Panc1 (cell line): Measurements from ENCODE around the gene ACO1. TPM values are rescaled to one million over a fixed set of nuclear protein-coding genes. Genes with fewer than 3 reads are reported as not detected.

ENCODE experiments used
- ATAC-seq: fragments of 200-7000 bp; cut with Tn5 transposase; 2 replicates; pipeline ENCODE4 v1.9.1; 2020; ENCODE audit warnings: mild to moderate bottlenecking, moderate library complexity
- BruUV-seq: library from RNA; stranded (reverse); fragments of 400-500 nt; replicated peaks from 2 replicates; lab custom pipeline; 2021; lab: Mats Ljungman, UMichigan
- CTCF ChIA-PET: fragments of 300-600 bp; sonication (Branson Sonifier 250); formaldehyde crosslinking; loops from one replicate; lab custom pipeline; 2022; ENCODE audit warnings: antibody characterized with exemption; lab: Charles Lee
- POLR2A ChIA-PET: fragments of 300-600 bp; sonication (Branson Sonifier 250); formaldehyde crosslinking; loops from one replicate; lab custom pipeline; 2022; ENCODE audit warnings: antibody characterized with exemption; lab: Charles Lee
- DNase-seq: peaks from one replicate; pipeline ENCODE4 v3.0.0-alpha.2; 2010; ENCODE audit warnings: low read depth, low spot score
- H3K27ac ChIP-seq: 2 replicates; pipeline ENCODE4 v1.5.1; 2011; ENCODE audit warnings: mild to moderate bottlenecking, low read length, inconsistent platforms
- H3K27me3 ChIP-seq: fragments of 200-500 bp; sonication (Bioruptor generic); 2 replicates; pipeline ENCODE4 v1.6.0; 2014; ENCODE audit warnings: low read length, inconsistent platforms; ENCODE audit not compliant: control insufficient read depth, insufficient read depth
- H3K36me3 ChIP-seq: fragments of 200-500 bp; sonication (Bioruptor generic); 2 replicates; pipeline ENCODE4 v1.5.1; 2014; ENCODE audit warnings: inconsistent platforms, mild to moderate bottlenecking, low read length, moderate library complexity; ENCODE audit not compliant: control insufficient read depth, insufficient read depth
- H3K4me1 ChIP-seq: 2 replicates; pipeline ENCODE4 v1.5.1; 2011; ENCODE audit warnings: inconsistent platforms, mild to moderate bottlenecking, low read length, moderate library complexity; ENCODE audit not compliant: control insufficient read depth, insufficient read depth
- H3K4me3 ChIP-seq, 2 experiments: 2 replicates each; pipeline ENCODE4 v1.5.1; 2011 to 2012; ENCODE audit warnings: low read depth in 2 of 2, low read length in 2 of 2, mild to moderate bottlenecking in 2 of 2, inconsistent platforms in 1 of 2, moderate library complexity in 1 of 2
- H3K9me3 ChIP-seq: fragments of 200-500 bp; sonication (Bioruptor generic); 2 replicates; pipeline ENCODE4 v1.5.1; 2014; ENCODE audit warnings: low read depth, mild to moderate bottlenecking, inconsistent platforms, low read length, moderate library complexity; ENCODE audit not compliant: control insufficient read depth, insufficient read depth
- POLR2AphosphoS5 ChIP-seq: IDR thresholded peaks from 2 replicates; pipeline ENCODE4 v1.6.1; 2012; ENCODE audit warnings: mild to moderate bottlenecking, low read depth, low read length, moderate library complexity
- SIN3A ChIP-seq: IDR thresholded peaks from 2 replicates; pipeline ENCODE4 v1.6.1; 2012; ENCODE audit warnings: low read depth, mild to moderate bottlenecking, low read length, moderate library complexity, borderline replicate concordance; ENCODE audit not compliant: insufficient read depth
- TCF7L2 ChIP-seq: IDR thresholded peaks from 2 replicates; pipeline ENCODE4 v1.6.1; 2011; ENCODE audit warnings: mild to moderate bottlenecking, low read depth, low read length, inconsistent platforms
- in situ Hi-C: cut with HindIII; loops from 2 replicates; pipeline ENCODE4 v1.10.0; 2016; ENCODE audit warnings: low sequenced_read_pairs, low pct_unique_long_range_greater_than_20kb
- intact Hi-C: fragments of 100-400 bp; cut with micrococcal nuclease; formaldehyde crosslinking; loops from one replicate; pipeline ENCODE4 v1.10.0; 2022; ENCODE audit not compliant: unreplicated experiment
- total RNA-seq: library from RNA; stranded (reverse); gene quantifications from one replicate; pipeline ENCODE4 v1.2.1, GENCODE V29; 2021; ENCODE audit not compliant: unreplicated experiment
- TF ChIP-seq, protein P1 (sequence below): fragments of 450-650 bp; IDR thresholded peaks from 2 replicates; pipeline ENCODE4 v1.5.1; 2017; ENCODE audit warnings: mild to moderate bottlenecking
- TF ChIP-seq, protein P2 (sequence below), 2 experiments: IDR thresholded peaks; 2 replicates each; pipeline ENCODE4 v1.6.1; 2011 to 2012; ENCODE audit warnings: low read depth in 2 of 2, control low read depth in 1 of 2, low read length in 1 of 2, mild to moderate bottlenecking in 1 of 2, moderate library complexity in 1 of 2; ENCODE audit not compliant: insufficient read depth in 1 of 2

Gene ACO1
- total RNA-seq, 1 experiment from 2014 or later = 49.3 TPM

DNA sequence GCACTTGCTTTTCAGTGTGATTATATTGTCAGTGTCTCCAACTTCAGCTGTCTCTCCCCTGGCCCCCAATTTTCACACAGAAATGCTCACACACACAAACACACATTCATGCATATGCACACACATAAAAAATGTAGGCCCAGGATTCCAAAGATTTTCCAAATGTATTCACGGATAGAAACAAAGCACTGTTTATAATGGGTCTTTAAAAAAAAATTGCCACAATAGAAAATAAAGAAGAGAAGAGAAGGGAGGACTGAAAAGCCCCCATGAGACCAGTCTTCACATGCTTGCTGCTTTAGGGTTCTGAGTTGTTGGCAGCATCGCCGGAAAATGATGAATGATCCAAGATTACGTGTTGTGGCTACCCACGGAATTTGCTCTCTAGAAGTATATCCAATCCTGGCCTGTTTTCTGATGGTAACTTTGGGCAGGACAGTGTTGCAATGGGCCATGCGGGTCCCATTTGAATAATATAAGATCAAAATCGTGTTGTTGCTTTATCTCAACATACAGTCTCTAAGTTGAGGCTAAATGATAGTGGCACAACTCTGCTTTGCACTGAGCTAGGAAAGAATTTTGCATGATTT lies 36.2 kb upstream of the ACO1 start:
- no peak for DNase-seq
- in situ Hi-C loops = no loop called here

DNA sequence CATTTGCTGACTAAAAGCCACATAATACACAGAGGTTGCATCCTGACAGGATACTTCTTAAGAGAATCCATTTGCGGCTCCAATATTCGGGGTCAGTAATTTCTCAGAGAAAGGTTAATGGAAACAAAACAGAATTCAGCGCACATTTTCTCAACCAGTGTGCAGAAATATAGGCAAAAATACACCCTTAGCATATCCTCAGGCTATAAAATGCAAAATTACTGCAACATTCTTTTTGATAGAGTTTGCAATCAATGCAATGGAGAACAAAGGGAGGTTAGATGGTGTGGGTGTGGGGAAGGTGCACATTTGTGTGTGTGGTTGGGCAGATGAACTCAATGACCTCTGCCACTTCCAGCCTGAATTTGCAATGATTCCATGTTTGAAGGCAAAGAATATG lies 35.4 kb upstream of the ACO1 start:
- TF ChIP-seq, protein P1, sequence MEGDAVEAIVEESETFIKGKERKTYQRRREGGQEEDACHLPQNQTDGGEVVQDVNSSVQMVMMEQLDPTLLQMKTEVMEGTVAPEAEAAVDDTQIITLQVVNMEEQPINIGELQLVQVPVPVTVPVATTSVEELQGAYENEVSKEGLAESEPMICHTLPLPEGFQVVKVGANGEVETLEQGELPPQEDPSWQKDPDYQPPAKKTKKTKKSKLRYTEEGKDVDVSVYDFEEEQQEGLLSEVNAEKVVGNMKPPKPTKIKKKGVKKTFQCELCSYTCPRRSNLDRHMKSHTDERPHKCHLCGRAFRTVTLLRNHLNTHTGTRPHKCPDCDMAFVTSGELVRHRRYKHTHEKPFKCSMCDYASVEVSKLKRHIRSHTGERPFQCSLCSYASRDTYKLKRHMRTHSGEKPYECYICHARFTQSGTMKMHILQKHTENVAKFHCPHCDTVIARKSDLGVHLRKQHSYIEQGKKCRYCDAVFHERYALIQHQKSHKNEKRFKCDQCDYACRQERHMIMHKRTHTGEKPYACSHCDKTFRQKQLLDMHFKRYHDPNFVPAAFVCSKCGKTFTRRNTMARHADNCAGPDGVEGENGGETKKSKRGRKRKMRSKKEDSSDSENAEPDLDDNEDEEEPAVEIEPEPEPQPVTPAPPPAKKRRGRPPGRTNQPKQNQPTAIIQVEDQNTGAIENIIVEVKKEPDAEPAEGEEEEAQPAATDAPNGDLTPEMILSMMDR = no peak
- TF ChIP-seq TCF7L2 (no peak), POLR2AphosphoS5 (no peak), SIN3A (no peak)
- TF ChIP-seq, protein P2, sequence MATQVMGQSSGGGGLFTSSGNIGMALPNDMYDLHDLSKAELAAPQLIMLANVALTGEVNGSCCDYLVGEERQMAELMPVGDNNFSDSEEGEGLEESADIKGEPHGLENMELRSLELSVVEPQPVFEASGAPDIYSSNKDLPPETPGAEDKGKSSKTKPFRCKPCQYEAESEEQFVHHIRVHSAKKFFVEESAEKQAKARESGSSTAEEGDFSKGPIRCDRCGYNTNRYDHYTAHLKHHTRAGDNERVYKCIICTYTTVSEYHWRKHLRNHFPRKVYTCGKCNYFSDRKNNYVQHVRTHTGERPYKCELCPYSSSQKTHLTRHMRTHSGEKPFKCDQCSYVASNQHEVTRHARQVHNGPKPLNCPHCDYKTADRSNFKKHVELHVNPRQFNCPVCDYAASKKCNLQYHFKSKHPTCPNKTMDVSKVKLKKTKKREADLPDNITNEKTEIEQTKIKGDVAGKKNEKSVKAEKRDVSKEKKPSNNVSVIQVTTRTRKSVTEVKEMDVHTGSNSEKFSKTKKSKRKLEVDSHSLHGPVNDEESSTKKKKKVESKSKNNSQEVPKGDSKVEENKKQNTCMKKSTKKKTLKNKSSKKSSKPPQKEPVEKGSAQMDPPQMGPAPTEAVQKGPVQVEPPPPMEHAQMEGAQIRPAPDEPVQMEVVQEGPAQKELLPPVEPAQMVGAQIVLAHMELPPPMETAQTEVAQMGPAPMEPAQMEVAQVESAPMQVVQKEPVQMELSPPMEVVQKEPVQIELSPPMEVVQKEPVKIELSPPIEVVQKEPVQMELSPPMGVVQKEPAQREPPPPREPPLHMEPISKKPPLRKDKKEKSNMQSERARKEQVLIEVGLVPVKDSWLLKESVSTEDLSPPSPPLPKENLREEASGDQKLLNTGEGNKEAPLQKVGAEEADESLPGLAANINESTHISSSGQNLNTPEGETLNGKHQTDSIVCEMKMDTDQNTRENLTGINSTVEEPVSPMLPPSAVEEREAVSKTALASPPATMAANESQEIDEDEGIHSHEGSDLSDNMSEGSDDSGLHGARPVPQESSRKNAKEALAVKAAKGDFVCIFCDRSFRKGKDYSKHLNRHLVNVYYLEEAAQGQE (IDR thresholded peaks at IDR 0.05; ENCODE audit: insufficient read depth in 1 of 2, low read depth in 2 of 2, low read length in 1 of 2) = no peak
- Histone ChIP-seq H3K27me3 (no peaks in the 10 kb centered on the region), H3K36me3 (no peaks in the 10 kb centered on the region), H3K27ac (no peak overlapping the region), H3K4me3 (no peak overlapping the region), H3K4me1 (no peaks in the 10 kb centered on the region), H3K9me3 (no peaks in the 10 kb centered on the region)
- ChIA-PET POLR2A (no interaction called here), CTCF (no interaction called here)
- ATAC-seq = no peak
- in situ Hi-C loops (no loop called here), intact Hi-C loops (no loop called here)
- DNase-seq = no peak
- BruUV-seq = no TSS peak

More for the DNA sequence above, 36.2 kb upstream of the ACO1 start:
- POLR2A ChIA-PET = no interaction called here
- Histone ChIP-seq H3K27ac (no peak overlapping the region), H3K4me3 (no peak overlapping the region), H3K27me3 (no peaks in the 10 kb centered on the region), H3K9me3 (no peaks in the 10 kb centered on the region), H3K36me3 (no peaks in the 10 kb centered on the region), H3K4me1 (no peaks in the 10 kb centered on the region)
- CTCF ChIA-PET = no interaction called here
- TF ChIP-seq, protein P1 = no peak
- TF ChIP-seq SIN3A (no peak), TCF7L2 (no peak), POLR2AphosphoS5 (no peak)
- TF ChIP-seq, protein P2 (IDR thresholded peaks at IDR 0.05; ENCODE audit: insufficient read depth in 1 of 2, low read depth in 2 of 2, low read length in 1 of 2) = no peak
- intact Hi-C loops = no loop called here
- BruUV-seq = no TSS peak
- ATAC-seq = no peak
